K562 treated with DMSO at 1 percent for 12 hours (cell line): ENCODE measurements around the gene TMEM243. TPM values are rescaled to one million over a fixed set of nuclear protein-coding genes. Genes with fewer than 3 reads are reported as not detected.

Experiments
- total RNA-seq: library from RNA; unstranded; fragments of 300-600 nt; gene quantifications from 2 replicates; pipeline ENCODE4 v1.2.3, GENCODE V29; 2022; ENCODE audit not compliant: insufficient read depth

TMEM243 gene
- 41.8 and 49.7 TPM in 2 replicates for total RNA-seq

GRCh38 chr7:87219545-87220025, at the start of gene TMEM243:
Gene TMEM243, minus strand, starts transcription at chr7:87219732. Its CDS starts 229 bp downstream, at chr7:87219503.

GRCh38 chr7:87152112-87152896, 67.2 kb downstream of the TMEM243 start, which contains the start of gene DMTF1:
Gene DMTF1, plus strand, starts transcription at chr7:87152453. Its CDS starts 12,489 bp downstream, at chr7:87164942.

Other genes starting within 250 kb of the TMEM243 start
- 17.1 and 56.7 TPM in 2 replicates for gene ELAPOR2, start 160.1 kb downstream of the TMEM243 start, total RNA-seq
- 13.1 and 64.2 TPM in 2 replicates for gene DMTF1, start 67.3 kb downstream of the TMEM243 start, total RNA-seq
- gene CROT, start 125.9 kb upstream of the TMEM243 start, total RNA-seq: 3.4 and 9.5 TPM in 2 replicates